ENCODE results near the gene PPP1R3D. TPM values are rescaled to one million over a fixed set of nuclear protein-coding genes. Genes with fewer than 3 reads are reported as not detected.

The PPP1R3D gene
- total and polyA plus RNA-seq, 2 of the 8 experiments (the other 6 are each of a cell fraction or from before 2014, with no cell fraction given): 1.4 to 3.9 TPM

GRCh38 chr20:59895908-59896307 is 44.2 kb downstream of the PPP1R3D start:
- no peak for DNase-seq (ENCODE audit: low read depth in 1 of 2, low spot score in 2 of 2)
- no peak overlapping the region for H4K91ac ChIP-seq (replicated peaks; ENCODE audit: insufficient read length, low read length)
- no peak overlapping the region for H2BK5ac ChIP-seq (ENCODE audit: low read depth, low read length)
- no peak overlapping the region for H4K5ac ChIP-seq (ENCODE audit: insufficient read length, low read depth, low read length)
- H2BK15ac ChIP-seq (ENCODE audit: low read length): no peak overlapping the region
- no peak overlapping the region for H2BK12ac ChIP-seq (ENCODE audit: low read depth, low read length)
- H3K9me3 ChIP-seq (ENCODE audit: insufficient read depth in 2 of 2, low read depth in 1 of 2, low read length in 1 of 2): peaks cover 28 to 35% of the 10 kb centered on the region in 2 experiments
- no peaks in the 10 kb centered on the region for H3K27me3 ChIP-seq (replicated peaks in 1 of 4; ENCODE audit: control insufficient read depth in 3 of 4, extremely low read depth in 1 of 4, insufficient read depth in 3 of 4, low read length in 3 of 4)
- H3K56ac ChIP-seq (replicated peaks; ENCODE audit: insufficient read length, low read depth, low read length): no peak overlapping the region
- no peak overlapping the region for H3K14ac ChIP-seq (ENCODE audit: insufficient read length)
- TF ChIP-seq CTBP2 (IDR thresholded peaks at IDR 0.05; ENCODE audit: borderline replicate concordance, insufficient read depth, insufficient read length, low read length): no peak
- no peak overlapping the region for H3K23ac ChIP-seq (ENCODE audit: insufficient read length)
- ChIA-PET CTCF (ENCODE audit: partially characterized antibody) (interaction anchor here (0.8 kb wide), 1 partner anchor 15 kb away, joined by 3 read pairs; no protein-coding TSS in a partner anchor), POLR2A (ENCODE audit: partially characterized antibody) (no interaction called here)
- WGBS, 2 experiments (ENCODE audit: extremely low coverage in 1 of 2, insufficient coverage in 1 of 2, insufficient read length in 1 of 2, insufficient replicate concordance in 2 of 2, low coverage in 1 of 2, low lambda C conversion rate in 2 of 2, missing lambda C conversion rate in 1 of 2): 95% methylated on average over 1 of the region's 1 CpG; no CpG with 5 or more reads in 1 of the 2 experiments
- no peaks in the 10 kb centered on the region for H4K20me1 ChIP-seq (replicated peaks in 1 of 2; ENCODE audit: control insufficient read depth in 1 of 2, insufficient read depth in 2 of 2, low read length in 2 of 2)
- no peaks in the 10 kb centered on the region for H3K79me1 ChIP-seq (ENCODE audit: low read depth, low read length)
- H2AK5ac ChIP-seq (ENCODE audit: low read depth, low read length): no peak overlapping the region
- H3K4me1 ChIP-seq (replicated peaks in 1 of 4; ENCODE audit: control insufficient read depth in 3 of 4, insufficient read depth in 4 of 4, low read length in 3 of 4): no peaks in the 10 kb centered on the region
- no peak overlapping the region for H2BK20ac ChIP-seq (ENCODE audit: low read length)
- H3K79me2 ChIP-seq (ENCODE audit: control insufficient read depth in 1 of 2, insufficient read depth in 2 of 2, low read length in 2 of 2): no peaks in the 10 kb centered on the region
- no peak overlapping the region for H3K4me2 ChIP-seq (ENCODE audit: insufficient read depth in 1 of 2, low read depth in 2 of 2, low read length in 2 of 2)
- no peak overlapping the region for H3K4me3 ChIP-seq (ENCODE audit: extremely low read depth in 1 of 4, insufficient read depth in 2 of 4, low read depth in 3 of 4, low read length in 4 of 4)
- H3K23me2 ChIP-seq (ENCODE audit: low read depth, low read length): no peaks in the 10 kb centered on the region
- no peaks in the 10 kb centered on the region for H3K36me3 ChIP-seq (ENCODE audit: control insufficient read depth in 2 of 4, insufficient read depth in 4 of 4, low read length in 3 of 4)
- no peak overlapping the region for H3K27ac ChIP-seq (ENCODE audit: low read depth, low read length)
- H2AFZ ChIP-seq (ENCODE audit: low read length): no peak overlapping the region
- H2BK120ac ChIP-seq (replicated peaks; ENCODE audit: low read depth, low read length): no peak overlapping the region
- FAIRE-seq: no peak
- H3K9ac ChIP-seq (replicated peaks in 1 of 4; ENCODE audit: extremely low read depth in 1 of 4, low read depth in 3 of 4, low read length in 3 of 4): no peak overlapping the region
- no peak overlapping the region for H3K4ac ChIP-seq (replicated peaks; ENCODE audit: insufficient read length, low read depth, low read length)
- H4K8ac ChIP-seq (ENCODE audit: extremely low read depth, insufficient read depth, low read length): no peak overlapping the region
- no peak overlapping the region for H3K18ac ChIP-seq (ENCODE audit: extremely low read depth, low read length)

All from H1 (cell line).